HG03175 (cell line): ENCODE data around the gene MTX1.

Experiments
- ATAC-seq: cut with Tn5 transposase; IDR thresholded peaks from one replicate; pipeline ENCODE4 v1.9.1; 2021; ENCODE audit warnings: mild to moderate bottlenecking, moderate library complexity; ENCODE audit not compliant: unreplicated experiment

The MTX1 gene

GRCh38 chr1:155173478-155174323 lies 34.8 kb upstream of the MTX1 start, which contains the start of gene TRIM46:
TSS of gene TRIM46 (plus strand) at chr1:155173849. CDS start at chr1:155173967, 118 bp downstream.
- no peak for ATAC-seq

- ATAC-seq, result no peak
Observed at GRCh38 chr1:155174324-155175280, 33.9 kb upstream of the MTX1 start.

- ATAC-seq, result no peak
Observed at GRCh38 chr1:155175281-155175926, 33.1 kb upstream of the MTX1 start.

- ATAC-seq, result no peak
Observed at GRCh38 chr1:155175927-155176371, 32.5 kb upstream of the MTX1 start.

- no peak for ATAC-seq
Observed at GRCh38 chr1:155176544-155177071, 31.9 kb upstream of the MTX1 start.

GRCh38 chr1:155177192-155177917 lies 31.1 kb upstream of the MTX1 start:
- ATAC-seq, result no peak

- no peak for ATAC-seq
Observed at GRCh38 chr1:155177918-155178281, 30.6 kb upstream of the MTX1 start.

- ATAC-seq, result no peak
Observed at GRCh38 chr1:155178441-155179111, 29.9 kb upstream of the MTX1 start.

GRCh38 chr1:155179112-155180031 lies 29.1 kb upstream of the MTX1 start:
- ATAC-seq, result no peak

GRCh38 chr1:155181371-155182051 lies 27.0 kb upstream of the MTX1 start:
- no peak for ATAC-seq

GRCh38 chr1:155182052-155182550 lies 26.4 kb upstream of the MTX1 start:
- ATAC-seq, result no peak

GRCh38 chr1:155183775-155184221 lies 24.7 kb upstream of the MTX1 start:
- ATAC-seq, result no peak

- ATAC-seq, result no peak
Observed at GRCh38 chr1:155184351-155184811, 24.1 kb upstream of the MTX1 start.

- ATAC-seq, result peak; percentile 93
Observed at GRCh38 chr1:155184835-155185782, 23.4 kb upstream of the MTX1 start.

GRCh38 chr1:155185783-155186066 lies 22.8 kb upstream of the MTX1 start:
- no peak for ATAC-seq

- ATAC-seq, result no peak
Observed at GRCh38 chr1:155186067-155186793, 22.3 kb upstream of the MTX1 start.
